Nephron (organoid): ENCODE measurements around the gene KIAA0232.

Source experiments
- H3K27ac Mint-ChIP-seq, 3 experiments: 2 replicates each; pipeline ENCODE4 v1.8.0; 2020; ENCODE audit warnings: mixed read lengths in 3 of 3, mild to moderate bottlenecking in 2 of 3, moderate library complexity in 1 of 3
- H3K27me3 Mint-ChIP-seq: 2 replicates; pipeline ENCODE4 v1.8.0; 2021; ENCODE audit warnings: low read depth, mild to moderate bottlenecking, moderate library complexity, mixed read lengths
- H3K36me3 Mint-ChIP-seq: 2 replicates; pipeline ENCODE4 v1.8.0; 2020; ENCODE audit warnings: low read depth, mixed read lengths
- H3K4me1 Mint-ChIP-seq: 2 replicates; pipeline ENCODE4 v1.8.0; 2020; ENCODE audit warnings: mixed read lengths
- H3K4me3 Mint-ChIP-seq, 3 experiments: 2 replicates each; pipeline ENCODE4 v1.8.0; 2020; ENCODE audit warnings: mild to moderate bottlenecking in 3 of 3, mixed read lengths in 3 of 3, moderate library complexity in 2 of 3
- H3K9me3 Mint-ChIP-seq: 2 replicates; pipeline ENCODE4 v1.8.0; 2020; ENCODE audit warnings: mixed read lengths
- CTCF ChIP-seq, 3 experiments: fragments of 200-600 bp; sonication (generic); IDR thresholded peaks; one replicate each; pipeline ENCODE4 v1.5.0; 2021; ENCODE audit warnings: antibody characterized with exemption in 3 of 3; ENCODE audit not compliant: unreplicated experiment in 3 of 3

The KIAA0232 gene

GRCh38 chr4:6742507-6742906 lies 40.0 kb upstream of the KIAA0232 start:
- H3K36me3 Mint-ChIP-seq, result no peaks in the 10 kb centered on the region
- no peak for TF ChIP-seq CTCF (IDR thresholded peaks at IDR 0.05; ENCODE audit: unreplicated experiment in 3 of 3)
- peaks cover 6% of the 10 kb centered on the region for H3K9me3 Mint-ChIP-seq
- H3K27ac Mint-ChIP-seq, result no peak overlapping the region
- peaks cover 9% of the 10 kb centered on the region for H3K4me1 Mint-ChIP-seq
- H3K4me3 Mint-ChIP-seq, result no peak overlapping the region
- H3K27me3 Mint-ChIP-seq, result peaks cover 13% of the 10 kb centered on the region

DNA sequence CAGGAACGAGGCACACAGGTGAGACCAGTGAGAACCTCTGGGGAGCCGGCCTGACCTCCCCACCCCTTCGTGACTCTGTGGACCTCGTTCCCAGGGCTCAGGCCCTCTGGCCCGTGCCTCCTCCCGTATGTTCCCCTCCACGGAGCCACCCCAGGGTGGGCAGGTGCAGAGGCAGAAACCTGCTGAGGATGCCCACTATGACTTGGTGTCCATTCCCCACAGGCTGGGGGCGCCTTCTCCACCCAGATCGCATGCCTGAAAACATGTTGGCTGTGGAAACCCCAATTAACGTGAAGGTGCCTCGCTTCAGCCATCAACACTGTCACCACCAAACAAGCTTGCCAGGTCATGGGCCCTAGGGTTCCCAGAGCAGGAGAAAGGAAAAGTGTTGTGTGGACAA lies 39.5 kb upstream of the KIAA0232 start:
- H3K27me3 Mint-ChIP-seq, result peaks cover 9% of the 10 kb centered on the region
- H3K4me3 Mint-ChIP-seq, result no peak overlapping the region
- no peak overlapping the region for H3K27ac Mint-ChIP-seq
- H3K4me1 Mint-ChIP-seq, result peaks cover 11% of the 10 kb centered on the region
- peaks cover 6% of the 10 kb centered on the region for H3K9me3 Mint-ChIP-seq
- no peaks in the 10 kb centered on the region for H3K36me3 Mint-ChIP-seq
- no peak for TF ChIP-seq CTCF (IDR thresholded peaks at IDR 0.05; ENCODE audit: unreplicated experiment in 3 of 3)

- H3K27ac Mint-ChIP-seq, result peak overlapping the region; percentile 53 to 95 (median 84)
- TF ChIP-seq CTCF (IDR thresholded peaks at IDR 0.05; ENCODE audit: unreplicated experiment in 3 of 3), result no peak
- no peaks in the 10 kb centered on the region for H3K9me3 Mint-ChIP-seq
- peaks cover 22% of the 10 kb centered on the region for H3K4me1 Mint-ChIP-seq
- no peaks in the 10 kb centered on the region for H3K36me3 Mint-ChIP-seq
- H3K4me3 Mint-ChIP-seq, result peak overlapping the region in 2 of 3 experiments; percentile 28 to 46
- peaks cover 8% of the 10 kb centered on the region for H3K27me3 Mint-ChIP-seq
Measured at GRCh38 chr4:6746721-6747293, 35.7 kb upstream of the KIAA0232 start.

GRCh38 chr4:6747294-6748051 lies 35.1 kb upstream of the KIAA0232 start:
- Mint-ChIP-seq H3K4me1 (peaks cover 22% of the 10 kb centered on the region), H3K27me3 (peaks cover 8% of the 10 kb centered on the region), H3K4me3 (no peak overlapping the region), H3K9me3 (no peaks in the 10 kb centered on the region), H3K27ac (peak overlapping the region; percentile 53 to 95 (median 84)), H3K36me3 (no peaks in the 10 kb centered on the region)
- TF ChIP-seq CTCF (IDR thresholded peaks at IDR 0.05; ENCODE audit: unreplicated experiment in 3 of 3), result no peak

GRCh38 chr4:6748286-6748685 lies 34.2 kb upstream of the KIAA0232 start:
- Mint-ChIP-seq H3K9me3 (no peaks in the 10 kb centered on the region), H3K27me3 (peaks cover 8% of the 10 kb centered on the region), H3K36me3 (no peaks in the 10 kb centered on the region), H3K4me1 (peaks cover 22% of the 10 kb centered on the region), H3K4me3 (no peak overlapping the region), H3K27ac (peak overlapping the region in 1 of 3 experiments; percentile 26)
- no peak for TF ChIP-seq CTCF (IDR thresholded peaks at IDR 0.05; ENCODE audit: unreplicated experiment in 3 of 3)
